Measurements from ENCODE around the gene SNX17. TPM values are rescaled to one million over a fixed set of nuclear protein-coding genes. Genes with fewer than 3 reads are reported as not detected.

The SNX17 gene
- total RNA-seq, 2 donors from 2014 or later: 77.1 to 99.6 TPM

- intact Hi-C loops (cut with DNase I): no loop called here
- DNase-seq: peak; percentile 68
These were observed 602 bp downstream of the SNX17 start for GRCh38 chr2:27370816-27371620.

DNA sequence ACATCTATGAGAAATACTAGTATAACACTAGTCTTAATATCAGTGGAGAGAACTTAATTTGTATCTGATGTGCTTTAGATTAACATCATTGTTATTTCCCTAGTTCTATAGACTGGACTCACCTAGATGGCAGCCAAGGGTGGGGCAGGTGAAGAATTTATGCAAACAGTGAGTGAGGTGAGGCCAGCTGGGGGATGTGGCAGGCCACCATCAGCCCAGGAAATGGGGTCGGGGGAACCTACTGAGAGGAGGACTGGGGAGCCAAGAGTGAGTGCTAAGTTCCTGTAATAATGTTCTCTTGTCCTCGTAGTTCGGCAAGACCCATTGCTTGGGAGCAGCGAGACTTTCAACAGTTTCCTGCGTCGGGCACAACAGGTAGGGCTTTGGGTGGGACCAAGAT, 2.5 kb downstream of the SNX17 start:
- Histone ChIP-seq H3K27me3 (no peaks in the 10 kb centered on the region), H3K9ac (ENCODE audit: low read depth in 2 of 2, low read length in 2 of 2) (no peak overlapping the region), H3K4me1 (peaks cover 17% of the 10 kb centered on the region), H3K36me3 (peaks cover 14% of the 10 kb centered on the region), H3K9me3 (no peaks in the 10 kb centered on the region), H3K27ac (no peak overlapping the region), H3K4me3 (no peak overlapping the region)
- TF ChIP-seq CTCF (IDR thresholded peaks at IDR 0.05): no peak
- intact Hi-C loops (cut with DNase I): no loop called here
- no peak for DNase-seq

More at GRCh38 chr2:27370816-27371620, 602 bp downstream of the SNX17 start:
- Histone ChIP-seq H3K27me3 (no peaks in the 10 kb centered on the region), H3K27ac (peak overlapping the region; percentile 92), H3K36me3 (peaks cover 19% of the 10 kb centered on the region), H3K4me3 (peak overlapping the region; percentile 84), H3K9me3 (no peaks in the 10 kb centered on the region), H3K9ac (ENCODE audit: low read depth in 2 of 2, low read length in 2 of 2) (peak overlapping the region; percentile 97 to 98), H3K4me1 (peaks cover 17% of the 10 kb centered on the region)
- TF ChIP-seq CTCF (IDR thresholded peaks at IDR 0.05): no peak

- no peak overlapping the region for H3K27ac ChIP-seq
- H3K9me3 ChIP-seq: no peaks in the 10 kb centered on the region
- no peak for DNase-seq
- no peak for TF ChIP-seq CTCF (IDR thresholded peaks at IDR 0.05)
- intact Hi-C loops (cut with DNase I): no loop called here
- H3K27me3 ChIP-seq: no peaks in the 10 kb centered on the region
- H3K4me3 ChIP-seq: no peak overlapping the region
- H3K36me3 ChIP-seq: peaks cover 14% of the 10 kb centered on the region
- peaks cover 17% of the 10 kb centered on the region for H3K4me1 ChIP-seq
- no peak overlapping the region for H3K9ac ChIP-seq (ENCODE audit: low read depth in 2 of 2, low read length in 2 of 2)
These were observed 3.2 kb downstream of the SNX17 start for GRCh38 chr2:27373567-27373966.

DNA sequence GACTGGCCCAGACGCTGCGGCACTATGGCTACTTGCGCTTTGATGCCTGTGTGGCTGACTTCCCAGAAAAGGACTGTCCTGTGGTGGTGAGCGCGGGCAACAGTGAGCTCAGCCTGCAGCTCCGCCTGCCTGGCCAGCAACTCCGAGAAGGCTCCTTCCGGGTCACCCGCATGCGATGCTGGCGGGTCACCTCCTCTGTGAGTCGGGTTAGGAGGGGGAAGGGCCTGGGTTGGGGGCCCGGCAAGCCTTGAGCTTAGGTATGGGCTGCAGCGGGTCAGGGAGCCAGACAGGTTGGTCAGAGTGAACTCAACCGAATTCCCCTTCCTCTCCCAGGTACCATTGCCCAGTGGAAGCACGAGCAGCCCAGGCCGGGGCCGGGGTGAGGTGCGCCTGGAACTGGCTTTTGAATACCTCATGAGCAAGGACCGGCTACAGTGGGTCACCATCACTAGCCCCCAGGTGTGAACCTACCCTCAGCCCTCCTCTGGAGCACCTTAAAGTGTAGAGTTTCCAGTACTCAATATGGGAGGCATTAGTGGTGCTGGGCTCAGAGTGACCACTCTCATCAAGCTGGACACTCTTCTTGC, 5.2 kb downstream of the SNX17 start:
- H3K27me3 ChIP-seq: no peaks in the 10 kb centered on the region
- no peaks in the 10 kb centered on the region for H3K9me3 ChIP-seq
- no peak overlapping the region for H3K9ac ChIP-seq (ENCODE audit: low read depth in 2 of 2, low read length in 2 of 2)
- no peak for TF ChIP-seq CTCF (IDR thresholded peaks at IDR 0.05)
- intact Hi-C loops (cut with DNase I): no loop called here
- peaks cover 10% of the 10 kb centered on the region for H3K4me1 ChIP-seq
- H3K27ac ChIP-seq: no peak overlapping the region
- H3K4me3 ChIP-seq: no peak overlapping the region
- no peak for DNase-seq
- H3K36me3 ChIP-seq: peaks cover 14% of the 10 kb centered on the region

GRCh38 chr2:27376151-27376865, 5.9 kb downstream of the SNX17 start:
- peaks cover 14% of the 10 kb centered on the region for H3K36me3 ChIP-seq
- H3K4me1 ChIP-seq: peaks cover 10% of the 10 kb centered on the region

More at GRCh38 chr2:27376151-27376865, 5.9 kb downstream of the SNX17 start:
- TF ChIP-seq CTCF (IDR thresholded peaks at IDR 0.05): no peak
- Histone ChIP-seq H3K9ac (ENCODE audit: low read depth in 2 of 2, low read length in 2 of 2) (no peak overlapping the region), H3K27ac (no peak overlapping the region), H3K9me3 (no peaks in the 10 kb centered on the region), H3K4me3 (no peak overlapping the region), H3K27me3 (no peaks in the 10 kb centered on the region)
- intact Hi-C loops (cut with DNase I): no loop called here
- no peak for DNase-seq
